ENCODE results near the gene ATP1A4. TPM values are rescaled to one million over a fixed set of nuclear protein-coding genes. Genes with fewer than 3 reads are reported as not detected.

ATP1A4 gene
- total and polyA plus RNA-seq, 2 of the 13 experiments (the other 11 are each of a cell fraction or from before 2014, with no cell fraction given) = not detected

- TF ChIP-seq IKZF4 (CRISPR knock-in tag; IDR thresholded peaks at IDR 0.05; ENCODE audit: borderline replicate concordance, low read depth, not compliant biosample characterization) = no peak
- no peak for TF ChIP-seq ZNF33A (CRISPR knock-in tag; IDR thresholded peaks at IDR 0.05; ENCODE audit: borderline replicate concordance)
- no peak for TF ChIP-seq ZKSCAN5 (CRISPR knock-in tag; IDR thresholded peaks at IDR 0.05)
- TF ChIP-seq RFX3 (CRISPR knock-in tag; IDR thresholded peaks at IDR 0.05) = no peak
- no peak for TF ChIP-seq POLR2AphosphoS5 (IDR thresholded peaks at IDR 0.05; ENCODE audit: low read depth, low read length)
- no peak for TF ChIP-seq NONO (IDR thresholded peaks at IDR 0.05)
- TF ChIP-seq NONO (CRISPR knock-in tag; conservative IDR thresholded peaks at IDR 0.05) = no peak
- no peak for TF ChIP-seq SALL2 (CRISPR knock-in tag; IDR thresholded peaks at IDR 0.05)
- TF ChIP-seq GATAD2A (CRISPR knock-in tag; IDR thresholded peaks at IDR 0.05) = peak; percentile 36; the same call in 1 of the 2 replicates
- TF ChIP-seq ADNP (CRISPR knock-in tag; IDR thresholded peaks at IDR 0.05) = peak; percentile 15; the same call in 1 of the 2 replicates
- TF ChIP-seq, protein P1, sequence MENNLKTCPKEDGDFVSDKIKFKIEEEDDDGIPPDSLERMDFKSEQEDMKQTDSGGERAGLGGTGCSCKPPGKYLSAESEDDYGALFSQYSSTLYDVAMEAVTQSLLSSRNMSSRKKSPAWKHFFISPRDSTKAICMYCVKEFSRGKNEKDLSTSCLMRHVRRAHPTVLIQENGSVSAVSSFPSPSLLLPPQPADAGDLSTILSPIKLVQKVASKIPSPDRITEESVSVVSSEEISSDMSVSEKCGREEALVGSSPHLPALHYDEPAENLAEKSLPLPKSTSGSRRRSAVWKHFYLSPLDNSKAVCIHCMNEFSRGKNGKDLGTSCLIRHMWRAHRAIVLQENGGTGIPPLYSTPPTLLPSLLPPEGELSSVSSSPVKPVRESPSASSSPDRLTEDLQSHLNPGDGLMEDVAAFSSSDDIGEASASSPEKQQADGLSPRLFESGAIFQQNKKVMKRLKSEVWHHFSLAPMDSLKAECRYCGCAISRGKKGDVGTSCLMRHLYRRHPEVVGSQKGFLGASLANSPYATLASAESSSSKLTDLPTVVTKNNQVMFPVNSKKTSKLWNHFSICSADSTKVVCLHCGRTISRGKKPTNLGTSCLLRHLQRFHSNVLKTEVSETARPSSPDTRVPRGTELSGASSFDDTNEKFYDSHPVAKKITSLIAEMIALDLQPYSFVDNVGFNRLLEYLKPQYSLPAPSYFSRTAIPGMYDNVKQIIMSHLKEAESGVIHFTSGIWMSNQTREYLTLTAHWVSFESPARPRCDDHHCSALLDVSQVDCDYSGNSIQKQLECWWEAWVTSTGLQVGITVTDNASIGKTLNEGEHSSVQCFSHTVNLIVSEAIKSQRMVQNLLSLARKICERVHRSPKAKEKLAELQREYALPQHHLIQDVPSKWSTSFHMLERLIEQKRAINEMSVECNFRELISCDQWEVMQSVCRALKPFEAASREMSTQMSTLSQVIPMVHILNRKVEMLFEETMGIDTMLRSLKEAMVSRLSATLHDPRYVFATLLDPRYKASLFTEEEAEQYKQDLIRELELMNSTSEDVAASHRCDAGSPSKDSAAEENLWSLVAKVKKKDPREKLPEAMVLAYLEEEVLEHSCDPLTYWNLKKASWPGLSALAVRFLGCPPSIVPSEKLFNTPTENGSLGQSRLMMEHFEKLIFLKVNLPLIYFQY (CRISPR knock-in tag; IDR thresholded peaks at IDR 0.05; ENCODE audit: borderline replicate concordance) = no peak; the same call in 1 of the 2 replicates
- TF ChIP-seq ZNF543 (CRISPR knock-in tag; IDR thresholded peaks at IDR 0.05) = no peak
- peak; percentile 66 for TF ChIP-seq TCF7 (IDR thresholded peaks at IDR 0.05; ENCODE audit: low read depth)
- 0 out of 2 replicates have a peak, but pooled peaks have one; percentile 27 for TF ChIP-seq ZBTB25 (CRISPR knock-in tag; IDR thresholded peaks at IDR 0.05)
- TF ChIP-seq ARNTL (CRISPR knock-in tag; IDR thresholded peaks at IDR 0.05) = 0 out of 2 replicates have a peak, but pooled peaks have one; percentile 48
- TF ChIP-seq ZNF354B (CRISPR knock-in tag; IDR thresholded peaks at IDR 0.05) = no peak
- TF ChIP-seq SOX13 (IDR thresholded peaks at IDR 0.05) = no peak
- TF ChIP-seq SOX13 (CRISPR knock-in tag; conservative IDR thresholded peaks at IDR 0.05 in 1 of 2, IDR thresholded peaks at IDR 0.05 in 1 of 2) = no peak
- TF ChIP-seq ZNF687 (CRISPR knock-in tag; IDR thresholded peaks at IDR 0.05) = peak; percentile 39; the same call in 1 of the 2 replicates
- no peak for TF ChIP-seq IKZF5 (CRISPR knock-in tag; IDR thresholded peaks at IDR 0.05)
Observed at GRCh38 chr1:160108888-160109662, 42.3 kb upstream of the ATP1A4 start (continued).

Data from HepG2 (cell line).